ENCODE data around the gene LRRC4C.

Gene LRRC4C

GRCh38 chr11:40292721-40293508, 1166.5 kb downstream of the LRRC4C start:
- Mint-ChIP-seq H3K4me3 (peak overlapping the region in 1 of 2 donors; percentile 74), H3K27me3 (peaks cover 31% of the 10 kb centered on the region), H3K27ac (no peak overlapping the region), H3K4me1 (peaks cover 10% of the 10 kb centered on the region), H3K9me3 (peaks cover 0 to 9% of the 10 kb centered on the region in 2 donors)
- DNase-seq = no peak
- no peak for ATAC-seq

GRCh38 chr11:40291741-40292140, 1167.7 kb downstream of the LRRC4C start:
- no peak overlapping the region for H3K4me3 Mint-ChIP-seq
- DNase-seq (no peak), ATAC-seq (no peak)
- peaks cover 10% of the 10 kb centered on the region for H3K4me1 Mint-ChIP-seq
- peaks cover 0 to 5% of the 10 kb centered on the region in 2 donors for H3K9me3 Mint-ChIP-seq
- H3K27me3 Mint-ChIP-seq = peaks cover 31% of the 10 kb centered on the region
- H3K27ac Mint-ChIP-seq = no peak overlapping the region

- Mint-ChIP-seq H3K27ac (no peak overlapping the region), H3K27me3 (peaks cover 31% of the 10 kb centered on the region), H3K4me3 (no peak overlapping the region), H3K4me1 (peaks cover 10% of the 10 kb centered on the region), H3K9me3 (peaks cover 0 to 5% of the 10 kb centered on the region in 2 donors)
- DNase-seq (no peak), ATAC-seq (no peak)
Measured at GRCh38 chr11:40291329-40291728, 1168.1 kb downstream of the LRRC4C start.

- no peak for ATAC-seq
- H3K9me3 Mint-ChIP-seq = peaks cover 0 to 5% of the 10 kb centered on the region in 2 donors
- no peak for DNase-seq
- H3K4me3 Mint-ChIP-seq = no peak overlapping the region
- H3K27ac Mint-ChIP-seq = no peak overlapping the region
- peaks cover 31% of the 10 kb centered on the region for H3K27me3 Mint-ChIP-seq
- peaks cover 10% of the 10 kb centered on the region for H3K4me1 Mint-ChIP-seq
Measured at GRCh38 chr11:40290171-40290631, 1169.3 kb downstream of the LRRC4C start.

GRCh38 chr11:40289370-40289769, 1170.1 kb downstream of the LRRC4C start:
- Mint-ChIP-seq H3K9me3 (peaks cover 0 to 5% of the 10 kb centered on the region in 2 donors), H3K4me1 (peaks cover 10% of the 10 kb centered on the region), H3K4me3 (no peak overlapping the region), H3K27me3 (peaks cover 29% of the 10 kb centered on the region), H3K27ac (no peak overlapping the region)
- DNase-seq (no peak), ATAC-seq (no peak)

GRCh38 chr11:40287916-40288803, 1171.3 kb downstream of the LRRC4C start:
- Mint-ChIP-seq H3K9me3 (no peaks in the 10 kb centered on the region), H3K4me3 (no peak overlapping the region), H3K27ac (no peak overlapping the region), H3K4me1 (no peaks in the 10 kb centered on the region), H3K27me3 (peaks cover 17% of the 10 kb centered on the region)
- ATAC-seq (no peak), DNase-seq (no peak)

- H3K9me3 Mint-ChIP-seq = no peaks in the 10 kb centered on the region
- H3K27me3 Mint-ChIP-seq = no peaks in the 10 kb centered on the region
- ATAC-seq = no peak
- H3K4me1 Mint-ChIP-seq = no peaks in the 10 kb centered on the region
- H3K4me3 Mint-ChIP-seq = no peak overlapping the region
- H3K27ac Mint-ChIP-seq = no peak overlapping the region
- no peak for DNase-seq
Measured at GRCh38 chr11:40286137-40286536, 1173.3 kb downstream of the LRRC4C start.

- no peak overlapping the region for H3K4me3 Mint-ChIP-seq
- no peaks in the 10 kb centered on the region for H3K9me3 Mint-ChIP-seq
Measured at GRCh38 chr11:40285558-40285957, 1173.9 kb downstream of the LRRC4C start.

GRCh38 chr11:40281052-40281580, 1178.3 kb downstream of the LRRC4C start:
- H3K4me1 Mint-ChIP-seq = no peaks in the 10 kb centered on the region
- no peak overlapping the region for H3K27ac Mint-ChIP-seq

More at GRCh38 chr11:40285558-40285957, 1173.9 kb downstream of the LRRC4C start:
- no peaks in the 10 kb centered on the region for H3K4me1 Mint-ChIP-seq
- H3K27ac Mint-ChIP-seq = no peak overlapping the region
- ATAC-seq = no peak
- no peaks in the 10 kb centered on the region for H3K27me3 Mint-ChIP-seq
- DNase-seq = no peak

GRCh38 chr11:40280159-40281051, 1179.0 kb downstream of the LRRC4C start:
- H3K27ac Mint-ChIP-seq = no peak overlapping the region
- ATAC-seq = no peak
- H3K9me3 Mint-ChIP-seq = peaks cover 11 to 14% of the 10 kb centered on the region in 2 donors
- no peaks in the 10 kb centered on the region for H3K4me1 Mint-ChIP-seq
- H3K4me3 Mint-ChIP-seq = no peak overlapping the region
- no peaks in the 10 kb centered on the region for H3K27me3 Mint-ChIP-seq
- no peak for DNase-seq

More at GRCh38 chr11:40281052-40281580, 1178.3 kb downstream of the LRRC4C start:
- DNase-seq (no peak), ATAC-seq (no peak)
- peaks cover 6 to 9% of the 10 kb centered on the region in 2 donors for H3K9me3 Mint-ChIP-seq
- no peak overlapping the region for H3K4me3 Mint-ChIP-seq
- H3K27me3 Mint-ChIP-seq = no peaks in the 10 kb centered on the region

- no peaks in the 10 kb centered on the region for H3K27me3 Mint-ChIP-seq
- H3K9me3 Mint-ChIP-seq = peaks cover 11 to 14% of the 10 kb centered on the region in 2 donors
- ATAC-seq = no peak
- no peaks in the 10 kb centered on the region for H3K4me1 Mint-ChIP-seq
- H3K4me3 Mint-ChIP-seq = no peak overlapping the region
- DNase-seq = no peak
- no peak overlapping the region for H3K27ac Mint-ChIP-seq
Measured at GRCh38 chr11:40276960-40277359, 1182.5 kb downstream of the LRRC4C start.

GRCh38 chr11:40274017-40274416, 1185.4 kb downstream of the LRRC4C start:
- no peak for DNase-seq
- no peaks in the 10 kb centered on the region for H3K27me3 Mint-ChIP-seq
- no peak overlapping the region for H3K4me3 Mint-ChIP-seq
- H3K4me1 Mint-ChIP-seq = no peaks in the 10 kb centered on the region
- ATAC-seq = no peak
- H3K9me3 Mint-ChIP-seq = peaks cover 11 to 14% of the 10 kb centered on the region in 2 donors
- H3K27ac Mint-ChIP-seq = no peak overlapping the region

- no peak overlapping the region for H3K27ac Mint-ChIP-seq
- peaks cover 11 to 14% of the 10 kb centered on the region in 2 donors for H3K9me3 Mint-ChIP-seq
- no peaks in the 10 kb centered on the region for H3K4me1 Mint-ChIP-seq
- ATAC-seq (no peak), DNase-seq (no peak)
- H3K27me3 Mint-ChIP-seq = no peaks in the 10 kb centered on the region
- H3K4me3 Mint-ChIP-seq = no peak overlapping the region
Measured at GRCh38 chr11:40273192-40273732, 1186.2 kb downstream of the LRRC4C start.

GRCh38 chr11:40271361-40271760, 1188.1 kb downstream of the LRRC4C start:
- ATAC-seq (no peak), DNase-seq (no peak)
- Mint-ChIP-seq H3K27ac (no peak overlapping the region), H3K9me3 (peaks cover 7 to 8% of the 10 kb centered on the region in 2 donors), H3K4me1 (no peaks in the 10 kb centered on the region), H3K27me3 (no peaks in the 10 kb centered on the region), H3K4me3 (no peak overlapping the region)
